Measurements from ENCODE around the gene CSTPP1.

CSTPP1 gene

GRCh38 chr11:47180006-47180787, 243.6 kb downstream of the CSTPP1 start:
- no peaks in the 10 kb centered on the region for H3K9me3 ChIP-seq (ENCODE audit: severe bottlenecking)
- H3K36me3 ChIP-seq (ENCODE audit: low read depth), result peaks cover 24% of the 10 kb centered on the region
- H3K4me3 ChIP-seq (ENCODE audit: severe bottlenecking), result no peak overlapping the region
- H3K27ac ChIP-seq (ENCODE audit: poor library complexity, severe bottlenecking), result no peak overlapping the region
- no peaks in the 10 kb centered on the region for H3K27me3 ChIP-seq (ENCODE audit: insufficient read depth, poor library complexity, severe bottlenecking)
- no peak for ATAC-seq (ENCODE audit: low read depth)
- no peak for DNase-seq (ENCODE audit: low spot score)
- no peaks in the 10 kb centered on the region for H3K4me1 ChIP-seq (ENCODE audit: insufficient read depth, poor library complexity, severe bottlenecking)
- no peak for TF ChIP-seq CTCF (IDR thresholded peaks at IDR 0.05; ENCODE audit: poor library complexity, severe bottlenecking)

- TF ChIP-seq CTCF (IDR thresholded peaks at IDR 0.05; ENCODE audit: poor library complexity, severe bottlenecking), result no peak
- peaks cover 20% of the 10 kb centered on the region for H3K36me3 ChIP-seq (ENCODE audit: low read depth)
- H3K9me3 ChIP-seq (ENCODE audit: severe bottlenecking), result no peaks in the 10 kb centered on the region
- H3K27me3 ChIP-seq (ENCODE audit: insufficient read depth, poor library complexity, severe bottlenecking), result no peaks in the 10 kb centered on the region
- DNase-seq (ENCODE audit: low spot score) (no peak), ATAC-seq (ENCODE audit: low read depth) (no peak)
- no peaks in the 10 kb centered on the region for H3K4me1 ChIP-seq (ENCODE audit: insufficient read depth, poor library complexity, severe bottlenecking)
- no peak overlapping the region for H3K27ac ChIP-seq (ENCODE audit: poor library complexity, severe bottlenecking)
- H3K4me3 ChIP-seq (ENCODE audit: severe bottlenecking), result no peak overlapping the region
Measured at GRCh38 chr11:47181271-47181670, 244.7 kb downstream of the CSTPP1 start.

GRCh38 chr11:47182380-47182779, 245.8 kb downstream of the CSTPP1 start:
- no peak overlapping the region for H3K4me3 ChIP-seq (ENCODE audit: severe bottlenecking)
- no peak for ATAC-seq (ENCODE audit: low read depth)

GRCh38 chr11:47183031-47183856, 246.7 kb downstream of the CSTPP1 start:
- Histone ChIP-seq H3K36me3 (ENCODE audit: low read depth) (peaks cover 13% of the 10 kb centered on the region), H3K27me3 (ENCODE audit: insufficient read depth, poor library complexity, severe bottlenecking) (no peaks in the 10 kb centered on the region), H3K4me3 (ENCODE audit: severe bottlenecking) (no peak overlapping the region), H3K27ac (ENCODE audit: poor library complexity, severe bottlenecking) (no peak overlapping the region), H3K4me1 (ENCODE audit: insufficient read depth, poor library complexity, severe bottlenecking) (peaks cover 5% of the 10 kb centered on the region), H3K9me3 (ENCODE audit: severe bottlenecking) (no peaks in the 10 kb centered on the region)
- ATAC-seq (ENCODE audit: low read depth), result no peak
- TF ChIP-seq CTCF (IDR thresholded peaks at IDR 0.05; ENCODE audit: poor library complexity, severe bottlenecking), result no peak
- no peak for DNase-seq (ENCODE audit: low spot score)

More at GRCh38 chr11:47182380-47182779, 245.8 kb downstream of the CSTPP1 start:
- Histone ChIP-seq H3K27ac (ENCODE audit: poor library complexity, severe bottlenecking) (no peak overlapping the region), H3K36me3 (ENCODE audit: low read depth) (peaks cover 20% of the 10 kb centered on the region), H3K9me3 (ENCODE audit: severe bottlenecking) (no peaks in the 10 kb centered on the region), H3K4me1 (ENCODE audit: insufficient read depth, poor library complexity, severe bottlenecking) (no peaks in the 10 kb centered on the region), H3K27me3 (ENCODE audit: insufficient read depth, poor library complexity, severe bottlenecking) (no peaks in the 10 kb centered on the region)
- DNase-seq (ENCODE audit: low spot score), result peak; percentile 59
- no peak for TF ChIP-seq CTCF (IDR thresholded peaks at IDR 0.05; ENCODE audit: poor library complexity, severe bottlenecking)

Measured in RWPE2 (cell line).